ENCODE results near the gene TRABD2B.

Gene TRABD2B

GRCh38 chr1:47871799-47872353, 125.3 kb downstream of the TRABD2B start (continued):
- 0 out of 2 replicates have a peak, but pooled peaks have one; percentile 7 for TF ChIP-seq ZNF366 (tag by site-specific recombination; conservative IDR thresholded peaks at IDR 0.05)
- TF ChIP-seq SCRT1 (tag by site-specific recombination; IDR thresholded peaks at IDR 0.05; ENCODE audit: borderline replicate concordance), result peak; percentile 94

GRCh38 chr1:47870946-47871676, 126.1 kb downstream of the TRABD2B start:
- Histone ChIP-seq H3K36me3 (ENCODE audit: control insufficient read depth in 2 of 2, insufficient read depth in 1 of 2, low read length in 2 of 2) (no peaks in the 10 kb centered on the region), H3K4me3 (ENCODE audit: low read depth, low read length) (no peak overlapping the region), H3K9me3 (ENCODE audit: control insufficient read depth, insufficient read depth, low read depth, low read length) (no peaks in the 10 kb centered on the region), H3K27ac (ENCODE audit: extremely low read depth, low read depth, low read length) (no peak overlapping the region), H3K4me1 (ENCODE audit: control insufficient read depth, insufficient read depth, low read length) (no peaks in the 10 kb centered on the region)
- POLR2A ChIA-PET, result no interaction called here
- TF ChIP-seq SP7 (tag by site-specific recombination; IDR thresholded peaks at IDR 0.05) (no peak), ZFHX2 (tag by site-specific recombination; conservative IDR thresholded peaks at IDR 0.05) (0 out of 2 replicates have a peak, but pooled peaks have one; percentile 20), KLF1 (tag by site-specific recombination; IDR thresholded peaks at IDR 0.05) (no peak), HOXC10 (CRISPR knock-in tag; IDR thresholded peaks at IDR 0.05) (no peak), ZNF704 (tag by site-specific recombination; IDR thresholded peaks at IDR 0.05) (no peak)
- CTCF ChIA-PET, result no interaction called here

- H3K4me3 ChIP-seq (ENCODE audit: low read depth, low read length), result no peak overlapping the region
- CTCF ChIA-PET, result no interaction called here
- H3K36me3 ChIP-seq (ENCODE audit: control insufficient read depth in 2 of 2, insufficient read depth in 1 of 2, low read length in 2 of 2), result no peaks in the 10 kb centered on the region
- TF ChIP-seq ELK4 (IDR thresholded peaks at IDR 0.05; ENCODE audit: borderline replicate concordance, low read depth, low read length) (no peak), ZNF239 (tag by site-specific recombination; IDR thresholded peaks at IDR 0.05) (no peak), ZBTB8A (tag by site-specific recombination; IDR thresholded peaks at IDR 0.05) (no peak), EGR2 (tag by site-specific recombination; IDR thresholded peaks at IDR 0.05; ENCODE audit: low read depth) (no peak), ZBTB48 (tag by site-specific recombination; IDR thresholded peaks at IDR 0.05) (no peak), ZNF423 (tag by site-specific recombination; IDR thresholded peaks at IDR 0.05) (no peak), ZNF624 (tag by site-specific recombination; IDR thresholded peaks at IDR 0.05) (no peak), IKZF3 (tag by site-specific recombination; IDR thresholded peaks at IDR 0.05) (no peak), KLF7 (tag by site-specific recombination; IDR thresholded peaks at IDR 0.05; ENCODE audit: borderline replicate concordance) (no peak)
- POLR2A ChIA-PET, result no interaction called here
- H3K27ac ChIP-seq (ENCODE audit: extremely low read depth, low read depth, low read length), result no peak overlapping the region
- H3K4me1 ChIP-seq (ENCODE audit: control insufficient read depth, insufficient read depth, low read length), result no peaks in the 10 kb centered on the region
- H3K9me3 ChIP-seq (ENCODE audit: control insufficient read depth, insufficient read depth, low read depth, low read length), result no peaks in the 10 kb centered on the region
Measured at GRCh38 chr1:47870480-47870879, 126.7 kb downstream of the TRABD2B start.

GRCh38 chr1:47868348-47868676, 128.9 kb downstream of the TRABD2B start:
- no peak overlapping the region for H3K4me3 ChIP-seq (ENCODE audit: low read depth, low read length)
- ChIA-PET POLR2A (no interaction called here), CTCF (no interaction called here)
- H3K4me1 ChIP-seq (ENCODE audit: control insufficient read depth, insufficient read depth, low read length), result no peaks in the 10 kb centered on the region
- no peak overlapping the region for H3K27ac ChIP-seq (ENCODE audit: extremely low read depth, low read depth, low read length)
- H3K9me3 ChIP-seq (ENCODE audit: control insufficient read depth, insufficient read depth, low read depth, low read length), result no peaks in the 10 kb centered on the region
- no peaks in the 10 kb centered on the region for H3K36me3 ChIP-seq (ENCODE audit: control insufficient read depth in 2 of 2, insufficient read depth in 1 of 2, low read length in 2 of 2)
- TF ChIP-seq KLF10 (tag by site-specific recombination; IDR thresholded peaks at IDR 0.05) (no peak), ZIC2 (tag by site-specific recombination; IDR thresholded peaks at IDR 0.05) (no peak), ZBTB48 (tag by site-specific recombination; IDR thresholded peaks at IDR 0.05) (no peak), ZNF148 (tag by site-specific recombination; IDR thresholded peaks at IDR 0.05; ENCODE audit: borderline replicate concordance) (no peak), ZNF37A (tag by site-specific recombination; IDR thresholded peaks at IDR 0.05) (no peak), ZNF132 (tag by site-specific recombination; IDR thresholded peaks at IDR 0.05; ENCODE audit: borderline replicate concordance) (no peak), ZSCAN18 (tag by site-specific recombination; IDR thresholded peaks at IDR 0.05) (no peak), ZNF302 (tag by site-specific recombination; IDR thresholded peaks at IDR 0.05; ENCODE audit: low read depth) (no peak)
